Activated CD8-positive, alpha-beta memory T cell treated with anti-CD3 and anti-CD28 coated beads for 24 hours (primary cell): Measurements from ENCODE around the gene TTC19.
"Not testable (repeated sequence)": the region's sequence is repeated elsewhere in the genome, so short reads cannot be mapped to it uniquely, and the experiment has no call there.

ENCODE experiments used
- DNase-seq: peaks from one replicate; pipeline ENCODE4 v3.0.0-alpha.2; 2020

TTC19 gene

GRCh38 chr17:16033729-16034349 lies 34.2 kb downstream of the TTC19 start:
- DNase-seq = no peak

DNA sequence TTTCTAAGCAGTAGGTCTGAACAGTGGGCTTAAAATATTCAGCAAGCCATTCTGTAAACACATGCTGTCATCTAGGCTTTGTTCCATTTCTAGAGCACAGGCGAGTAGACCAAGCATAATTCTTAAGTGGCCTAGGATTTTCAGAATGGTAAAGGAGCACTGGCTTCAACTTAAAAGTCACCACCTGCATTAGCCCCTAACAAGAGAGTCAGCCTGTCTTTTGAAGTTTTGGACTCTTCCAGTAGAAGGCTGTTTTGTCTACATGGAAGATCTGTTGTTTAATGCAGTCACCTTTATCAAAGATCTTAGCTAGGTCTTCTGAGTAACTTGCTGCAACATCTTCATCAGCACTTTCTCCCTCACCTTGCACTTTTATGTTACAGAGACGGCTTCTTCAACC lies 36.6 kb downstream of the TTC19 start:
- DNase-seq = no peak

DNA sequence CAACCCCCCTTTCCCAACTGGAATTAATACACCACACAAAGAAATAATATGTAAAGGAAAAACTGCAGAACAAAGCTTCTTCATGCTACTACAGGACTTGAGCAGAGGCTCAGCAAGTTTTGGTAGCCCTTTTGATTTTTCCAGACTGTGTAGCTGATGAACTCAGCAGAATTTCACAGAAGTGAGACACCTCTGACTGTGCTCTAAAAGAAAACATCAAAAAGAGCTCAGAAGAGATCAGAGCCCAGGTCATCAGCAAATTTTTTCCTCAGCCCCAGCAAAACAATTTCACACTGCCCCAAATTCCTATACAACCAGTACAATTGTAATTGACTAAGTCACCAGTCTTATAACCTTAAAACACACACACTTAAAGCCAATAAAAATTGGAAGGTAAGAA lies 38.0 kb downstream of the TTC19 start:
- DNase-seq = no peak

DNA sequence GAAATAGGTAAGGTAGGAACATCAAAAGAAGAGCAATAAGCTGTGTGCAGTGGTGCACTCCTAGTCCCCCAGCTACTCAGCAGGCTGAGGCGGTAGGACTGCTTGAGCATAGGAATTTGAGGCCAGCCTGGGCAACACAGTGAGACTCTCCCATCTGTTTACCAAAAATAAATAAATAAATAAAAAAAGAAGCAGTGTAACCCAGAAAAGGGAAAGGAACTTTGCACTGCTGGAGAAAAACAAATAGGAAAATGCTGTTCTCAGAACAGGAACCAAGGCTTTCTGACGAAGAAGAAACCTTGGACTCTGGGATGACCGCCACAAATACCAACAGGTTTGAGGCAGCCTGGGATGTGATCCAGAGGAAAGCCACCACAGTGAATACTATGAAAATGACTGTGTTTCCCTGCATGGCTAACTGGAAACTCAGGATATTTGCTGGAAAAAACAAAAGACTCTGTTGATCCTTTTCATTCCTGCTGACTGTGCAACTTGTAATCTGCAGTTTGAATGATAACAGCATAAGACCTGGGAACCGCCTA lies 41.2 kb downstream of the TTC19 start:
- no peak for DNase-seq

DNA sequence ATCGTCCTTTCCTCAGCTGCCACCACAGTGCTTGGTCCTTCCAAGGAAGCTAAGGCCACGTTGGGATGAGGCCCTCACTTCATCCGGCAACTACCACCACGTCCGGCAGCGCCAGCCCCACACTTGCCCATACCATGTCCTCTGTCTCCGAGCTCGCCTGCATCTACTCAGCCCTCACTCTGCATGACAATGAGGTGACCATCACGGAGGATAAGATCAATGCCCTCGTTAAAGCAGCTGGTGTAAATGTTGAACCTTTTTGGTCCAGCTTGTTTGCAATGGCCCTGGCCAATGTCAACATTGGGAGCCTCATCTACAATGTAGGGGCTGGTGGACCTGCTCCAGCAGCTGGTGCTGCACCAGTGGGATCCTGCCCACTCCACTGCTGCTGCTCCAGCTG lies 44.9 kb downstream of the TTC19 start:
- DNase-seq = no peak

DNA sequence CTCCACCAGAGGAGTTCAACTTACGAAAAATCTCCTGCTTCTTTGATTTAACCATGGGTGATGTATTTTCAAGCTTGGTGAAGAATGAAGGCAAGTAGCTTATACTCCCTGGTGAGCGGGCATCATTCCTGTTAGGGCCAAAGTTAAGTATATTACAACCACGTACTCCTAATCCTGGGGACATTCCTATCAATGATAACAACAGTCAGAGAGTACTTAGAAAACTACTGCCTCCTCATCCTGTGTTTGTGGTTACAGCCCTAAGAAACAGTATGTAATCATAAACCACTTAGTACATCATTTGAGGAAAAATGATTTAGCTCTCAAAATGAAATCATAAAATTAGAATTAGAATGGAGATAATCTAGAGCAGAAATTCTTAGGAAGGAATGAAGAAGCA lies 47.3 kb downstream of the TTC19 start:
- DNase-seq = no peak

DNA sequence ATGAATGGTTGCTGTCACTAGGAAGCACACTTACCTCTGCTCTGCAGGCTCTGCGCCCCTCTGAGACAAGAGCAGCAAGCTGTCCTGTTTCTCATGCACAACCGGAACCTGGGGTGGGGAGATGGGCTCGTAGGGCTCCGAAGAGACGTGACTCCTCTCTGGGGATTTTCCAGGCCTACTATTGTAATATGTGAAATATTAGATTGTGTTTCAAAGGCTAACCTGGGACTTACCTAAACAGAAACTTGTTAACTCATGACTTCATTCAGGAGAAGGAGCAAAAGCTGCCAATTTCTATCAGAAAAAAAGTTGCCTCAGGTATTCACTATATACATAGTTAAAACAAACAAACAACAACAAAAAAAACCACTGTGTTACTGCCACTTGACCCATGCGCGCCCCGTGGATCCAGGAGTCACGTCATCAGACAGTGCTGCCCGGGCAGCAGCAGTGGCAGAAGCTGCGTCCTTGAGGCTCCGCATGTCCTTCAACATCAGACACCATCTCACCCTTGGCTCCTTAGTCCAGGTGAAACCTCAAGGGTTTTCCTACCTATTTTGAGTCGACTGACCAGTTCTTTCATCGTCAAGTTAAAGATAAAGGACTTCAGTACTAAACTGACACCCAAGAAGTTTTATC lies 49.3 kb downstream of the TTC19 start:
- DNase-seq = no peak

GRCh38 chr17:16050844-16051243 lies 51.2 kb downstream of the TTC19 start:
- DNase-seq = no peak

- no peak for DNase-seq
Measured at GRCh38 chr17:16052486-16052885, 52.9 kb downstream of the TTC19 start.

DNA sequence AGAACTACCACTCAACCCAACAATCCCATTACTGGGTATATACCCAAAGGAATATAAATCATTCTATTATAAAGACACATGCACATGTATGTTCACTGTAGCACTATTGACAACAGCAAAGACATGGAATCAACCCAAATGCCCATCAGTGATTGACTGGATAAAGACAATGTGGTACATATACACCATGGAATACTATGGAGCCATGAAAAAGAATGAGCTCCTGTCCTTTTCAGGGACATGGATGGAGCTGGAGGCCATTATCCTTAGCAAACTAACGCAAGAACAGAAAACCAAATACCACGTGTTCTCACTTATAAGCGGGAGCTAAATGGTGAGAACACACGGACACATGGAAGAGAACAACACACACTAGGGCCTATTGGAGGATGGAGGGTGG lies 55.5 kb downstream of the TTC19 start:
- not testable (repeated sequence) for DNase-seq

DNA sequence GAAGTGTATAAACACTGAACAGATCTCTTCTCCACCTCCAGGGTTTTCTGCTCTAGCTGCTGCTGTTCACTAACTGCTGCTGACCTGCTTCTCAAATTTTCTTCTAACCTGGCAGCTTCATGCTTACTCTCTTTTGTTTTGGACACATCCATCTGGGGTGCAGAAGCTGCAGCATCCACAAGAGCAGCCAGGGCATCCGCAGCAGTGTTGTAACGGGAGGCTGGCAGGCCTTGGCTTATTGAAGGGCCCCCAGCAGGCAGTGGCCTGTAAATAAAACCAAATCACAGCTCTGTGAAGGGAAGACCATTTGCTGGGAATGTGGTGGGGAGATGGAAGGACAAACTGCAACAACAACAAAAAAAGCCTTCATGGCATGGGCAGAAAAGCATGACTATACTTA lies 62.0 kb downstream of the TTC19 start:
- DNase-seq = no peak

DNA sequence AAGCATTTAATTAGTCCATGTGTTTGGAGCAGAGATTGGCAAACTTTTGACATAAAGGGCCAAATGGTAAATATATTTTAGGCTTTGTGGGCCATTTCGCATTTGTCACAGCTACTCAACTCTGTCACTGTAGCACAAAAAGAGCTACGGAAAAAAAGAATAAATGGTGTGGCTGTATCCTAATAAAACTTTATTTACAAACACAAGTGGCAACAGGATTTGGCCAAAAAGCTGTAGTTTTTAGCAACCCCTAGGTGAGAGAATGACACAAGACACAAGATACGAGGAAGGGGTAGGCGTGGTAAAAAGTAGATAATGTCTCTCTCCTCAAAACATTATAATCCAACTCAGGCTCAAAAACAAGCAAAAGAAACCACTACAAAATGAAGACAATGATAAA lies 66.5 kb downstream of the TTC19 start:
- no peak for DNase-seq

DNA sequence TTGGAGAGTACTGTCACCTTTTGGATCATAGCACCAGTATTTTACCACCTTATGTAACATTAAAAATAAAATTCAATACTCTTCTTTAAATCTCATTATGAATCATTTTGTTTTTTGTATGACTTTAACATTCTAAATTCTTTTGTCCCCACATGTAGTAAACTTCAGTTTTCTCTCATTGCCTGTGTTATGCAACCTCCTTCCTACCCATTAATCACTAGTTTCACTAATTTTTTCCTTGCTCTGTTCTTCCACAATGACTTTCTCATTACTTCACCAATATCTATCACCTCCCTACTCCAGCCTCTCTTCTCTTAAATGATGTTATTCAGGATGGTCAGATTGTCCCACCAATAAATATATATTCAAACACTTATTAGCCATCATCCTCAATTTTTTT lies 68.7 kb downstream of the TTC19 start:
- no peak for DNase-seq

DNA sequence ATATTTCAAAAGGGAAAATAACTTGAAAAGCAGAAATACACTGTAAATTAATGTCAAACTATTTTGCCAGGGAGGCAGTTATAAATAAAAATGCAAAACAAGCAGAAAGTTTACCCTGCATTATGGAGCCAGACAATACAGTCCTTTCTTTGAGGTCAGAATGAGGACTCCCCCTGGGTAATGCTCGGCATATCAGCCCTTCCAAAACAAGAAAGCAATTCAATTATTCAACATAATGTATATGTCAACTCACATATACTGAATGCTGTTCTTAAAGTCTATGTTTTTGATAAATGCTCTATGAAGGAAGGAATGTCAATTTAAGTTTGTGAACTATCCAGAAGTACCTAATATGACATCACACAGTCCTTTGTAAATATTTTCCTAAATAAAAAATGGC lies 72.4 kb downstream of the TTC19 start:
- DNase-seq = no peak

DNA sequence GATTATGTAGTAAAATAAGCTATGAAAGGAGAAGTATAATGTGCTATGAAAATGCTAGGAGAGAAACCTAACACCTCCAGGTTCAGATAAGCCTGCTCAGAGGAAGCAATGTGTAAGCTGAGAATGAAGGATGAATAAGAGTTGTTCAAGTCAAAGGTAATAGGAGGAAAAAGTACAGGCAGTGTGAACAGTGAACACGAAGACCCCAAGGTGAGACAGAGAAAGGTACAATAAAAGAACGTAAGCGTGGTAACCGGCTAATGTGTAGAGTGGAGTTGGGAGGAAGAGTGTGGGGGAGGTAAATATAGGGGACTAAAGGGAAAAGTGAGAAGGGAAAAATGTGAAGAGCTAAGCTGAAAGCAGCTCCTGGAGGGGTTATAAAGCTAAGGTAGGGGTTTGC lies 74.2 kb downstream of the TTC19 start:
- no peak for DNase-seq

GRCh38 chr17:16074423-16074822 lies 74.8 kb downstream of the TTC19 start:
- no peak for DNase-seq

GRCh38 chr17:16075949-16076348 lies 76.3 kb downstream of the TTC19 start:
- DNase-seq = no peak
